OCI-LY1 (cell line): ENCODE results near the gene DIP2A.

Experiments used
- CTCF ChIP-seq: fragments of 200-600 bp; sonication (generic), shearing (Covaris generic); IDR thresholded peaks from 2 replicates; pipeline ENCODE4 v1.5.1; 2017; ENCODE audit warnings: mild to moderate bottlenecking, antibody characterized with exemption, low read length, moderate library complexity, mixed read lengths
- EZH2 ChIP-seq: fragments of 200-600 bp; sonication (generic), shearing (Covaris generic); IDR thresholded peaks from 2 replicates; pipeline ENCODE4 v1.8.0; 2017; ENCODE audit warnings: borderline replicate concordance, mixed run types, mild to moderate bottlenecking, antibody characterized with exemption, low read length, moderate library complexity, mixed read lengths

GRCh38 chr21:46425571-46425970 is 33.1 kb upstream of the DIP2A start:
- TF ChIP-seq EZH2: no peak
- no peak for TF ChIP-seq CTCF
